Epidermal melanocyte (primary cell): ENCODE data around the gene IFI27L1.

Experiments
- DNase-seq: peaks from one replicate; pipeline ENCODE4 v3.0.0; 2011; ENCODE audit warnings: low spot score; ENCODE audit not compliant: insufficient read length

IFI27L1 gene

GRCh38 chr14:94113908-94114588, 32.9 kb downstream of the IFI27L1 start:
- DNase-seq: no peak

DNA sequence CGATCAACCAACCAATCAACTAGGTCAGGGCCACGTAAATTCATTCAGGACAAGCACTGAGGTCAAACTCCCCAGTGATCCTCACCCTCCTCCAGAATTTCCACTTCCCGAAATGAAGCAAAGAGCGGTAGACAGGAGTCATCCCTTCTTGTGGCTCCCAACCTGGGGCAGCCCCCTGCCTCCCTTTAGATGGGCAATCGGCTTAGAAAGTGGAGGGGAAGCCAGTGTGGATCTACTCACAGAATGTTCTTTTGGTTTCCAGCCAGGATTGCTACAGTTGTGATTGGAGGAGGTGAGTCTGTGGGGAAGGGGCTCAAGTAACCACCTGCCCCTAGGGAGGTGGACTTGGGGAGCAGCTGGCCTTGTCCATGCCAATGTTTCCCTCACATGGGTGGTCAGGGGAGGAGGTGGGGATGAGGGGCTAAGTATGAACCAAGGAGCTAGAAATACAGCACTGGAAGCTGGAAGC, 33.5 kb downstream of the IFI27L1 start:
- DNase-seq: no peak

DNA sequence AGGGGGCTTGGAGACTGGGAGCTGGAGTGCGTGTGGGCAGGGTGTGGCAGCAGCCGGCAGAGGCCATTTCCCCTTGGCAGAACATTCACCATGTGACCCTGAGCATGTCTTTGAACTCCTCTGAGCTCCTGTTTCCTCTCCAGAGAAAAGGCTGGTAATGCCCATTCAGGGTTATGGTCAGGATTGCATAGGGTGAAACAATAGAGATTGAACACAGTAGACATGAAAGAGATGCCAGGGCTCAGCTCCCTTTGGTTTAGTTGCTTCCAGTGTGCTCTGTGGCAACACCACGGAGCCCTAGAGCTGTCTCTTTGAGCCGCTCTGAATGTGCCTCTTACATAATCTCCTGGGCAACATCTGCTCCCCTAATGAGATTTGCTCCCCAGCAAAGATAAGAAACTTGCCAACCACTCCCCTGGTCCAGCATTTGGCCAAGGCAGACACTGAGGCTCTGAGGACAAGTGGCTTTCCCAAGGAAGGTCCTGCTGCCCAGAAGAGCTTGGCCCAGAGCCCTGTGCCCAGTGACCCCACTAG, 34.0 kb downstream of the IFI27L1 start:
- no peak for DNase-seq

GRCh38 chr14:94115631-94116030, 34.5 kb downstream of the IFI27L1 start:
- no peak for DNase-seq

- DNase-seq: no peak
Measured at GRCh38 chr14:94116701-94117100, 35.6 kb downstream of the IFI27L1 start.

GRCh38 chr14:94117856-94118255, 36.7 kb downstream of the IFI27L1 start:
- DNase-seq: no peak

GRCh38 chr14:94119071-94119470, 38.0 kb downstream of the IFI27L1 start:
- DNase-seq: no peak

DNA sequence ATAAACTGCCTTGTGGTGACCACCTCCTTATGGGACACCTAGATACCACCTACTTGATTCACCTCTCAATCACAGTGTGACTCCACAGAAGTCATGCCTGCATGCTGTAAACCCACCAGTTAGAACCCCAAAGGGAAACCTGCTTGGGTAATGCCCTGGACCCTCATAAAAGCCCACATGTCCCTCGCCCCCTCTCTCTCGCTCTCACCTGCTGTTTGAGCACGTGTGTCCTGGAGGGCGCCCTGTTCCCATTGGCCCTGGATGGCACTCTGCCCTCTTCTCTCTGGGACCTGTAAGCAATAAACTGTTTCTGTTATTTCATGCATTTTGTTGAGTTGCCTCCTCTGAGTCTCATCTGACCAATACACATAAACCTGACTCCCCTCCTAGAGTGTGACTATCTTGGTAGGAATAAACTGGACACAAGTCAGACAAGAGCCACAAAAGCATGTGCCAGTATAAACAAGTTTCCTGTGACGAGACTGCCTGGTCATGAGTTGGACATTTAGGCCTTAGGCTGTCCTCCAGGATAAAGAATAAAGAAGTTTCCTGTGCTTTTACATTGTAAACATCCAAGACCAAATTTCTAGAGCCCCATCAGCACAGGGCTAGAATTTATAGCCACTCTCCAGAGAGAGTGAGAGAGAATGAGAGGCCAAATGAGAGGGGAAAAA, 39.7 kb downstream of the IFI27L1 start:
- DNase-seq: no peak

GRCh38 chr14:94121485-94121884, 40.4 kb downstream of the IFI27L1 start:
- no peak for DNase-seq

DNA sequence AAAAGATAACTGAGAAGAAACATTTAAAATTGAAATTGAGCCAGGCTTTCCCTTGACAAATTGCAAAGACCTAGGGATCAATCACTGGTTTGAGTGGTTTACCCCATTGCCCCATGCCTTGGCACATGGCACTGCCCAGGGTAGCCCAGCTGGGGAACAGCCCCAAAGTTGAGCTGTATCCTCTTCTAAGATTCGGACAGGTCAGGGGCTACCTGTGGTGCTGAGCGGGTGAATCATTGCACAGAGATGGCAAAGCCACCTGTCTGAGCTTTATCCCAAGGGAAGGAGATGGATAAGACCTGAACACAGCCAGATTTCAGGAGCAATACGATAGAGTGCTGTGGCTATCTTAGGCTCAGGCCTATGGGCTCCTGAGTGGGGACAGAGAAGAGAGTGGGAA, 41.3 kb downstream of the IFI27L1 start:
- no peak for DNase-seq

GRCh38 chr14:94123296-94123695, 42.2 kb downstream of the IFI27L1 start:
- no peak for DNase-seq

DNA sequence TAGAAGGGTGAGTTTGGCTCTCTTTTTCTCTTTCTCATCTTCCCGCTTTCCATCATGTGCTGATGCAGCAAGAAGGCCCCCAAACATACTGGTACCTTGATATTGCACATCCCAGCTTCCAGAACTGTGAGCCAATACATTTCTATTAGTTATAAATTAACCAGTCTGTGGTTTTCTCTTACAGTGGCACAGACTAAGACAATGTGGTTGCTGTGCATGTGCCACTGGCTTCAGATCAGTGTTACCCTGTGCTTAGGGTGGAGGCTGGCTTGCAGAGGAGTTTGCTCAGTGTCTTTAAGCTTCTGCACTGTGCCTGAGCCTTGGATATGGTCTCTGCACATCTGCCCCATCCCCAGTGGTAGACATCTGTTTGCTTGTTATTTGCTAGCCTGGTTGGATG, 42.8 kb downstream of the IFI27L1 start:
- no peak for DNase-seq

DNA sequence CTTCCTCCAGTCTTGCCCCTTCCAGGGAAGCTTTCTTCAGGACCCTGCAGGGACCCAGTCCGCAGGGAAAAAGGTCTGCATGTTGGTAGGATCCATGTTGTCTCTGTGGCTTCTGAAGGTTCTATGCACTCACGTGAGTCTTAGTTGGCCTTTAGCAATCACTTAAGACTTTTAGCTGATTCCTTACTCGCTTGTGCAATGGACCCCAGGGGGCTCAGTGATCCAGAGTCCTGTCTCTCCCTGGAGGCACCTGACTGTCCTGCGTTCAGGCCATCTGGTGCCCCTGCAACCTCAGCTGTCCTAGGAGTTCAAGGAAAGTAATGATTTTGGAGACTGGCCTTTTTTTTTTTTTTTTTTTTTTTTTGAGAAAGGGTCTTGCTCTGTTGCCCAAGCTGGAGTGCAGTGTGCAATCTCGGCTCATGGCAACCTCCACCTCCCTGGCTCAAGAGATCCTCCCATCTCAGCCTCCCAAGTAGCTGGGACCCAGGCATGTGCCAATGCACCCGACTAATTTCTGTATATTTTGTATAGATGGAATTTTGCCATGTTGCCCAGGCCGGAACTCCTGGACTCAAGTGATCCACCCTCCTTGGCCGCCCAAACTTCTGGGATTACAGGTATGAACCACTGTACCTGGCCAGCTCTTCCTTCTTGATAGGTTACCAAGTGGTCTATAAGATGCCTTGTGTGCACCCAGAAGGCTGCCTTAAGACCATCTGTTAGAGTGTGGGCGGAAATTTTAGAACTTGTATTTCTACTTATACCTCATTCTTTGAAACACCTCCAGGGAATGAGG, 43.7 kb downstream of the IFI27L1 start:
- DNase-seq: no peak

- DNase-seq: no peak
Measured at GRCh38 chr14:94125659-94126418, 44.7 kb downstream of the IFI27L1 start.

GRCh38 chr14:94126419-94126677, 45.2 kb downstream of the IFI27L1 start:
- no peak for DNase-seq

DNA sequence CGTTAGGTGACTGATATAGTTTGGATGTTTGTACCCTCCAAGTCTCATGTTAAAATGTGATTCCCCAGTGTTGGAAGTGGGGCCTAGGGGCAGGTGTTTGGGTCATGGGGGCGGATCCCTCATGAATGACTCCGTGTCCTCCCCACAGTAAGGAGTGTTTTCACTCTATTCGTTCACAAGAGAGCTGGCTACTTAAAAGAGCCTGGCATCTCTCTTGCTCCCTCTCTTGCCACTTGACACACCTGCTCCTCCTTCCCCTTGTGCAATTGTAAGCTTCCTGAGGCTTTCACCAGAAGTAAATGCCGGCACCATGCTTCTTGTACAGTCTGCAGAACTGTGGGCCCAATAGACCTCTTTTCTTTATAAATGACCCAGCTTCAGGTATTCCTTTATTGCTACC, 45.7 kb downstream of the IFI27L1 start:
- DNase-seq: no peak

DNA sequence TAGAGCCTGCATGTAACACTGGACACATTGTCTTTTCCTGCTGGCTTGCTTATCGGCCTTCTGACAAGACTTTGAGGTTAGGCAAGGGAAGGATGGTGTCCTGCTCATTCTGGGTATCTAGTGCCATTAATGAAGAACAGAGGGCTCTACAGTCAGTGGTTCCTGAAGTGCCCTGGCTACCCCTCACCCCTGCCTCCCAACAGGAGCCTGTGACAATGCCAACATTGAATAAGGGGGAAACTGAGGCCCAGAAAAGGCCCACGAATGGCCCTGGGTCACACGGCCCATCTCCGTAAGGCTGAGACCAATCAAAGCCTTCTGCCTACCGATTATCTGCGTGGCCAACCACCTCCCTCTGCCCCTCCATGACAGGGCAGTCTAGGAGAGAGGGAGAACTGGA, 46.2 kb downstream of the IFI27L1 start:
- no peak for DNase-seq

- DNase-seq: no peak
Measured at GRCh38 chr14:94128216-94128839, 47.2 kb downstream of the IFI27L1 start.

GRCh38 chr14:94129111-94129757, 48.1 kb downstream of the IFI27L1 start, which contains the start of gene IFI27L2:
TSS of gene IFI27L2 (minus strand) at chr14:94129604. CDS start at chr14:94129564, 40 bp downstream.
- peak; percentile 84 for DNase-seq

- peak; percentile 27 for DNase-seq
Measured at GRCh38 chr14:94129758-94130414, 48.8 kb downstream of the IFI27L1 start.
